HCT116 (cell line): ENCODE data around the gene SBNO2. TPM values are rescaled to one million over a fixed set of nuclear protein-coding genes. Genes with fewer than 3 reads are reported as not detected.

Experiments
- ATAC-seq: fragments of 200-7000 bp; cut with Tn5 transposase; 2 replicates; pipeline ENCODE4 v1.9.1; 2020; ENCODE audit warnings: mild to moderate bottlenecking, moderate library complexity
- BruUV-seq: library from RNA; stranded (reverse); fragments of 400-500 nt; replicated peaks from 2 replicates; lab custom pipeline; 2021; lab: Mats Ljungman, UMichigan
- CTCF ChIA-PET: fragments of 300-600 bp; sonication (Branson Sonifier 250); formaldehyde crosslinking; loops from one replicate; lab custom pipeline; 2021; ENCODE audit warnings: antibody characterized with exemption; lab: Charles Lee
- POLR2A ChIA-PET: fragments of 300-600, 350-600 bp; sonication (Branson Sonifier 250); formaldehyde crosslinking; loops from one replicate; lab custom pipeline; 2021; ENCODE audit warnings: antibody characterized with exemption; lab: Charles Lee
- RAD21 ChIA-PET, 2 experiments: fragments of 300-600 bp; sonication (Branson Sonifier 250); formaldehyde crosslinking; loops; one replicate each; lab custom pipeline; 2023; ENCODE audit warnings: low total read pairs in 2 of 2; ENCODE audit not compliant: uncharacterized antibody in 2 of 2, unreplicated experiment in 2 of 2, low non-redundant PET in 1 of 2; lab: Charles Lee
- DNase-seq: peaks from one replicate; pipeline ENCODE4 v3.0.0-alpha.2; 2010; ENCODE audit warnings: low read depth, low spot score
- H2AFZ ChIP-seq: fragments of 200-600 bp; shearing (Covaris generic), sonication (generic); 2 replicates; pipeline ENCODE4 v1.6.1; 2017; ENCODE audit warnings: low read depth, mixed run types, mixed read lengths, antibody characterized with exemption, low read length; ENCODE audit not compliant: poor library complexity, severe bottlenecking
- H3K27ac ChIP-seq: 2 replicates; pipeline ENCODE4 v1.5.1; 2012; ENCODE audit warnings: low read depth, low read length
- H3K27me3 ChIP-seq: fragments of 200-600 bp; sonication (generic); 2 replicates; pipeline ENCODE4 v1.6.1; 2016; ENCODE audit warnings: mixed run types, low read length, mixed read lengths; ENCODE audit not compliant: insufficient read depth
- H3K36me3 ChIP-seq, 2 experiments: fragments of 200-500 bp in 1 of 2; fragments of 200-600 bp in 1 of 2; sonication (Bioruptor generic) in 1 of 2; sonication (generic) in 1 of 2; 2 replicates each; pipeline versions ENCODE4 v1.5.1 to v1.6.1; 2014 to 2016; ENCODE audit warnings: low read length in 2 of 2, inconsistent platforms in 1 of 2, mixed read lengths in 1 of 2, mixed run types in 1 of 2; ENCODE audit not compliant: insufficient read depth in 2 of 2, control insufficient read depth in 1 of 2
- H3K4me1 ChIP-seq, 2 experiments: fragments of 200-600 bp in 1 of 2; sonication (generic) in 1 of 2; 2 replicates each; pipeline versions ENCODE4 v1.5.1 to v1.6.1; 2012 to 2017; ENCODE audit warnings: low read length in 2 of 2, inconsistent platforms in 1 of 2, mild to moderate bottlenecking in 1 of 2, mixed read lengths in 1 of 2, mixed run types in 1 of 2, moderate library complexity in 1 of 2; ENCODE audit not compliant: insufficient read depth in 2 of 2, control insufficient read depth in 1 of 2
- H3K4me2 ChIP-seq: fragments of 200-600 bp; sonication (generic); 2 replicates; pipeline ENCODE4 v1.6.1; 2017; ENCODE audit warnings: mixed run types, low read length, mixed read lengths
- H3K4me3 ChIP-seq, 2 experiments: fragments of 200-600 bp in 1 of 2; sonication (generic) in 1 of 2; replicated peaks in 1 of 2; 2 replicates each; pipeline ENCODE4 v1.5.1; 2011 to 2016; ENCODE audit warnings: low read length in 2 of 2, control low read depth in 1 of 2, low read depth in 1 of 2, mild to moderate bottlenecking in 1 of 2, mixed read lengths in 1 of 2, mixed run types in 1 of 2
- H3K79me2 ChIP-seq: fragments of 200-600 bp; sonication (generic); 2 replicates; pipeline ENCODE4 v1.6.1; 2017; ENCODE audit warnings: mild to moderate bottlenecking, mixed run types, low read length, moderate library complexity, mixed read lengths; ENCODE audit not compliant: insufficient read depth
- H3K9ac ChIP-seq: fragments of 200-600 bp; sonication (generic); 2 replicates; pipeline ENCODE4 v1.6.1; 2016; ENCODE audit warnings: low read length, mixed read lengths
- H3K9me2 ChIP-seq: fragments of 200-600 bp; sonication (generic), shearing (Covaris generic); 2 replicates; pipeline ENCODE4 v1.6.1; 2017; ENCODE audit warnings: mixed run types, mild to moderate bottlenecking, moderate library complexity; ENCODE audit not compliant: insufficient read depth
- H3K9me3 ChIP-seq, 2 experiments: fragments of 200-500 bp in 1 of 2; fragments of 200-600 bp in 1 of 2; sonication (Bioruptor generic) in 1 of 2; sonication (generic) in 1 of 2; 2 replicates each; pipeline ENCODE4 v1.6.1; 2014 to 2017; ENCODE audit warnings: low read length in 2 of 2, mixed read lengths in 2 of 2, inconsistent platforms in 1 of 2, low read depth in 1 of 2, mild to moderate bottlenecking in 1 of 2, mixed run types in 1 of 2, moderate library complexity in 1 of 2; ENCODE audit not compliant: control insufficient read depth in 1 of 2, insufficient read depth in 1 of 2
- H4K20me1 ChIP-seq: fragments of 200-600 bp; sonication (generic), shearing (Covaris generic); 2 replicates; pipeline ENCODE4 v1.6.1; 2017; ENCODE audit warnings: mixed run types, mild to moderate bottlenecking, moderate library complexity; ENCODE audit not compliant: insufficient read depth
- CBX3 ChIP-seq: IDR thresholded peaks from 2 replicates; pipeline ENCODE4 v1.6.1; 2012; ENCODE audit warnings: low read depth
- CEBPB ChIP-seq: IDR thresholded peaks from 2 replicates; pipeline ENCODE4 v1.6.1; 2012; ENCODE audit warnings: low read depth
- EGR1 ChIP-seq: IDR thresholded peaks from 2 replicates; pipeline ENCODE4 v1.6.1; 2012; ENCODE audit warnings: low read depth
- ELF1 ChIP-seq: IDR thresholded peaks from 2 replicates; pipeline ENCODE4 v1.6.1; 2012; ENCODE audit warnings: low read depth, borderline replicate concordance
- EZH2 ChIP-seq: fragments of 200-600 bp; sonication (generic); IDR thresholded peaks from 2 replicates; pipeline ENCODE4 v1.6.1; 2017; ENCODE audit warnings: antibody characterized with exemption, mixed run types
- EZH2phosphoT487 ChIP-seq: fragments of 200-600 bp; IDR thresholded peaks from 2 replicates; pipeline ENCODE4 v1.6.1; 2018; ENCODE audit warnings: antibody characterized with exemption, borderline replicate concordance
- FOSL1 ChIP-seq: IDR thresholded peaks from 2 replicates; pipeline ENCODE4 v1.6.1; 2012; ENCODE audit warnings: low read depth
- JUND ChIP-seq: IDR thresholded peaks from 2 replicates; pipeline ENCODE4 v1.6.1; 2012
- MAX ChIP-seq: IDR thresholded peaks from 2 replicates; pipeline ENCODE4 v1.6.1; 2012
- POLR2A ChIP-seq: IDR thresholded peaks from 2 replicates; pipeline ENCODE4 v1.7.0; 2011; ENCODE audit warnings: borderline replicate concordance; ENCODE audit not compliant: insufficient read depth, insufficient read length; ENCODE audit errors: extremely low read depth
- POLR2AphosphoS5 ChIP-seq: IDR thresholded peaks from 2 replicates; pipeline ENCODE4 v1.6.1; 2011; ENCODE audit warnings: mild to moderate bottlenecking, low read depth, low read length, moderate library complexity
- RAD21 ChIP-seq: IDR thresholded peaks from 2 replicates; pipeline ENCODE4 v1.6.1; 2012; ENCODE audit warnings: low read depth, mild to moderate bottlenecking
- REST ChIP-seq: IDR thresholded peaks from 2 replicates; pipeline ENCODE4 v1.6.1; 2012; ENCODE audit warnings: low read depth
- SP1 ChIP-seq: IDR thresholded peaks from 2 replicates; pipeline ENCODE4 v1.6.1; 2012; ENCODE audit warnings: low read depth
- ZFX ChIP-seq: fragments of 450-650 bp; IDR thresholded peaks from 2 replicates; pipeline ENCODE4 v1.6.1; 2017
- ZNF274 ChIP-seq: fragments of 200-500 bp; sonication (Bioruptor generic); IDR thresholded peaks from 2 replicates; pipeline ENCODE4 v1.6.1; 2014; ENCODE audit warnings: mild to moderate bottlenecking, low read depth, low read length, inconsistent platforms
- intact Hi-C: fragments of 100-400 bp; cut with micrococcal nuclease; formaldehyde crosslinking; loops from 2 replicates; pipeline ENCODE4 v1.10.0; 2022
- total RNA-seq: library from RNA; stranded (reverse); gene quantifications from one replicate; pipeline ENCODE4 v1.2.1, GENCODE V29; 2021; ENCODE audit not compliant: unreplicated experiment
- TF ChIP-seq, protein P1 (sequence below): IDR thresholded peaks from 2 replicates; pipeline ENCODE4 v1.6.1; 2012
- TF ChIP-seq, protein P2 (sequence below): IDR thresholded peaks from 2 replicates; pipeline ENCODE4 v1.6.1; 2011; ENCODE audit warnings: mild to moderate bottlenecking, low read length, moderate library complexity; ENCODE audit not compliant: insufficient replicate concordance; ENCODE audit errors: extremely low read depth

Gene SBNO2
- total RNA-seq, 1 experiment from 2014 or later: 66.4 TPM

DNA sequence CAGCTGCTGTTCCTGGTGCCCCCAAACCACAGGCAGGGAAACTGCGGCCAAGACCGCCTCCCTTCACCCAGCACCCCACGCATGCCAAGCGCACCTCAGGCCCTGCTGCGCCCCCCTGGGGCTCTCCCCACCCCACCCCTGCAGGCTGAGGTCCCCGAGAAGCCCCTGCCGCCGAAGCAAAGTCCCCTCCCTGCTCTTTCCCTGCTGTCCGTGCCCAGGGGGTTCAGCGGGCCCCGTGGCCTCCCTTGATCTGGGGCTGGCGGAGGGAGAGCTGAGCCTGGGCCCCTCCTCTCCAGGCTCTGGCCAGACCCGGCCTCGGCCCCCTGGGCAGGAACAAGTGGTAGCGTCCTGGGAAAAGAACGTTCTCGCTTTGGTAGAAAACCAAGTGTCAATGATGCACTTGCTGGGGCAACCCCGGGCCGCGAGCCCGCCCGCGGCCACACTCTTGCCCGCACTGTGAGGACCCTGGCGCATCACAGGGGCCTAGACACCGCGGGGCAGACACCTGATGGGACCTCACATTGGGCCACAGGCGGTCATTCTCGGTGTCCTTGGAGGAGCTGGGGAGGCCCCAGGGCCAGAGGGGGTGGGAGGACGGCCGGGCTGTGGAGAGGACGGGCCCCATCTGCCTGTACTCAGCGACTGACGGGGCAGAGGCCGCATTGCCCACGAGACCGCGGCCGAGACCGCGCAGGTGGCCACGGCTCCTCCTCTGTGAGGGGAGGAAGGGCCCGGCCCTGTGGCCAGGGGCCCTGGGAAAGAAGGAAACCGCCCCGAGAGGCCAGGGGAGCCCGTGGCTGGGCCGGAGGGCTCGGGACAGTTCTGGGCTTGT lies 41.3 kb downstream of the SBNO2 start:
- Histone ChIP-seq H3K4me1 (peaks cover 0 to 13% of the 10 kb centered on the region in 2 experiments; a peak in 2 of 4 replicates), H3K79me2 (peaks cover 36% of the 10 kb centered on the region; the same call in 1 of the 2 replicates), H3K4me3 (no peak overlapping the region), H3K27ac (no peak overlapping the region; the same call in 1 of the 2 replicates), H3K4me2 (no peak overlapping the region), H2AFZ (no peak overlapping the region), H3K36me3 (peaks cover 0 to 8% of the 10 kb centered on the region in 2 experiments; a peak in 1 of 4 replicates), H3K9me2 (no peaks in the 10 kb centered on the region), H3K27me3 (no peaks in the 10 kb centered on the region), H3K9me3 (no peaks in the 10 kb centered on the region), H4K20me1 (no peaks in the 10 kb centered on the region), H3K9ac (no peak overlapping the region)
- no TSS peak for BruUV-seq
- DNase-seq (no peak), ATAC-seq (no peak)
- intact Hi-C loops: no loop called here
- CTCF ChIA-PET: no interaction called here
- TF ChIP-seq POLR2A (no peak), ELF1 (no peak), RAD21 (no peak), EZH2phosphoT487 (no peak), FOSL1 (no peak), EGR1 (no peak), POLR2AphosphoS5 (no peak), REST (no peak), EZH2 (no peak), ZFX (no peak), CBX3 (no peak), CEBPB (no peak), JUND (no peak), ZNF274 (no peak), SP1 (no peak), MAX (no peak)
- TF ChIP-seq, protein P1, sequence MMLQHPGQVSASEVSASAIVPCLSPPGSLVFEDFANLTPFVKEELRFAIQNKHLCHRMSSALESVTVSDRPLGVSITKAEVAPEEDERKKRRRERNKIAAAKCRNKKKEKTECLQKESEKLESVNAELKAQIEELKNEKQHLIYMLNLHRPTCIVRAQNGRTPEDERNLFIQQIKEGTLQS: no peak
- TF ChIP-seq, protein P2, sequence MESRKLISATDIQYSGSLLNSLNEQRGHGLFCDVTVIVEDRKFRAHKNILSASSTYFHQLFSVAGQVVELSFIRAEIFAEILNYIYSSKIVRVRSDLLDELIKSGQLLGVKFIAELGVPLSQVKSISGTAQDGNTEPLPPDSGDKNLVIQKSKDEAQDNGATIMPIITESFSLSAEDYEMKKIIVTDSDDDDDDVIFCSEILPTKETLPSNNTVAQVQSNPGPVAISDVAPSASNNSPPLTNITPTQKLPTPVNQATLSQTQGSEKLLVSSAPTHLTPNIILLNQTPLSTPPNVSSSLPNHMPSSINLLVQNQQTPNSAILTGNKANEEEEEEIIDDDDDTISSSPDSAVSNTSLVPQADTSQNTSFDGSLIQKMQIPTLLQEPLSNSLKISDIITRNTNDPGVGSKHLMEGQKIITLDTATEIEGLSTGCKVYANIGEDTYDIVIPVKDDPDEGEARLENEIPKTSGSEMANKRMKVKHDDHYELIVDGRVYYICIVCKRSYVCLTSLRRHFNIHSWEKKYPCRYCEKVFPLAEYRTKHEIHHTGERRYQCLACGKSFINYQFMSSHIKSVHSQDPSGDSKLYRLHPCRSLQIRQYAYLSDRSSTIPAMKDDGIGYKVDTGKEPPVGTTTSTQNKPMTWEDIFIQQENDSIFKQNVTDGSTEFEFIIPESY: no peak
- POLR2A ChIA-PET: no interaction called here
- RAD21 ChIA-PET: no interaction called here
